Calu3 (cell line): ENCODE results near the gene MRPL17. TPM values are rescaled to one million over a fixed set of nuclear protein-coding genes. Genes with fewer than 3 reads are reported as not detected.

Experiments
- BruUV-seq: library from RNA; stranded (reverse); fragments of 400-500 nt; replicated peaks from 2 replicates; lab custom pipeline; 2021; lab: Mats Ljungman, UMichigan
- CTCF ChIA-PET: fragments of 300-600 bp; sonication (Branson Sonifier 250); formaldehyde crosslinking; loops from one replicate; lab custom pipeline; 2022; ENCODE audit warnings: antibody characterized with exemption; lab: Charles Lee
- DNase-seq: peaks from one replicate; pipeline ENCODE4 v3.0.0; 2022
- H3K27ac Mint-ChIP-seq: one replicate; pipeline ENCODE4 v1.8.0; 2022; ENCODE audit warnings: mixed read lengths; ENCODE audit not compliant: unreplicated experiment
- H3K27me3 Mint-ChIP-seq: one replicate; pipeline ENCODE4 v1.8.0; 2022; ENCODE audit warnings: mixed read lengths; ENCODE audit not compliant: unreplicated experiment
- H3K36me3 Mint-ChIP-seq: one replicate; pipeline ENCODE4 v1.8.0; 2022; ENCODE audit warnings: mild to moderate bottlenecking, moderate library complexity, mixed read lengths; ENCODE audit not compliant: insufficient read depth, unreplicated experiment
- H3K4me1 Mint-ChIP-seq: one replicate; pipeline ENCODE4 v1.8.0; 2022; ENCODE audit warnings: mild to moderate bottlenecking, low read depth, mixed read lengths; ENCODE audit not compliant: unreplicated experiment
- H3K4me3 Mint-ChIP-seq: one replicate; pipeline ENCODE4 v1.8.0; 2022; ENCODE audit warnings: mild to moderate bottlenecking, low read depth, moderate library complexity, mixed read lengths; ENCODE audit not compliant: unreplicated experiment
- H3K9me3 Mint-ChIP-seq: one replicate; pipeline ENCODE4 v1.8.0; 2022; ENCODE audit warnings: low read depth, mixed read lengths; ENCODE audit not compliant: unreplicated experiment
- intact Hi-C: fragments of 100-400 bp; cut with micrococcal nuclease; formaldehyde crosslinking; loops from one replicate; pipeline ENCODE4 v1.10.0; 2022; ENCODE audit not compliant: unreplicated experiment
- total RNA-seq: library from RNA; stranded (reverse); gene quantifications from 2 replicates; pipeline ENCODE4 v1.2.3, GENCODE V29; 2022
- TF ChIP-seq, protein P1 (sequence below): fragments of 200-600 bp; IDR thresholded peaks from one replicate; pipeline ENCODE4 v1.8.0; 2022; ENCODE audit warnings: antibody characterized with exemption; ENCODE audit not compliant: unreplicated experiment

The MRPL17 gene
- total RNA-seq, 1 experiment from 2014 or later, result 78.2 TPM

DNA sequence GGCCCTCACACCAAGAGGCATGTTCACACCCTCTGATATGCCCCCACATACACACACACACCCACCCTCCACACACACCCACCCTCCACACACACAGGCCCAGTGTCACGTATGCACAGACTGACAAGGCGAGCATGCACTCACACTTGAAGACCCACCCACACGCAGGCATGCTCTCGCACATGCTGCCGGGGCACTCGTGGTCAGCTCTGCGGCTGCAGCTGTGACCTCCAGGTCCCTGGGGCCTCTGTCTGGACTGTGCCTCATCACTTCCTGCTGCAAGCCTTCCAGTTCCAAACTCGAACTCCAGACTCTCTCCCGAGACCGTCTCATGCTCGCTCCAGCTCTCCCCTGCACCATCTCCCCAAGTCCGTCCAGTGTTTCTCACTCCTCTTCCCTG lies 37.1 kb downstream of the MRPL17 start:
- intact Hi-C loops, result no loop called here
- no peak for DNase-seq
- no peaks in the 10 kb centered on the region for H3K36me3 Mint-ChIP-seq
- H3K9me3 Mint-ChIP-seq, result no peaks in the 10 kb centered on the region
- no peak overlapping the region for H3K27ac Mint-ChIP-seq
- CTCF ChIA-PET, result no interaction called here
- TF ChIP-seq, protein P1, sequence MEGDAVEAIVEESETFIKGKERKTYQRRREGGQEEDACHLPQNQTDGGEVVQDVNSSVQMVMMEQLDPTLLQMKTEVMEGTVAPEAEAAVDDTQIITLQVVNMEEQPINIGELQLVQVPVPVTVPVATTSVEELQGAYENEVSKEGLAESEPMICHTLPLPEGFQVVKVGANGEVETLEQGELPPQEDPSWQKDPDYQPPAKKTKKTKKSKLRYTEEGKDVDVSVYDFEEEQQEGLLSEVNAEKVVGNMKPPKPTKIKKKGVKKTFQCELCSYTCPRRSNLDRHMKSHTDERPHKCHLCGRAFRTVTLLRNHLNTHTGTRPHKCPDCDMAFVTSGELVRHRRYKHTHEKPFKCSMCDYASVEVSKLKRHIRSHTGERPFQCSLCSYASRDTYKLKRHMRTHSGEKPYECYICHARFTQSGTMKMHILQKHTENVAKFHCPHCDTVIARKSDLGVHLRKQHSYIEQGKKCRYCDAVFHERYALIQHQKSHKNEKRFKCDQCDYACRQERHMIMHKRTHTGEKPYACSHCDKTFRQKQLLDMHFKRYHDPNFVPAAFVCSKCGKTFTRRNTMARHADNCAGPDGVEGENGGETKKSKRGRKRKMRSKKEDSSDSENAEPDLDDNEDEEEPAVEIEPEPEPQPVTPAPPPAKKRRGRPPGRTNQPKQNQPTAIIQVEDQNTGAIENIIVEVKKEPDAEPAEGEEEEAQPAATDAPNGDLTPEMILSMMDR, result no peak
- no peak overlapping the region for H3K4me3 Mint-ChIP-seq
- no TSS peak for BruUV-seq
- no peaks in the 10 kb centered on the region for H3K4me1 Mint-ChIP-seq
- H3K27me3 Mint-ChIP-seq, result no peaks in the 10 kb centered on the region

DNA sequence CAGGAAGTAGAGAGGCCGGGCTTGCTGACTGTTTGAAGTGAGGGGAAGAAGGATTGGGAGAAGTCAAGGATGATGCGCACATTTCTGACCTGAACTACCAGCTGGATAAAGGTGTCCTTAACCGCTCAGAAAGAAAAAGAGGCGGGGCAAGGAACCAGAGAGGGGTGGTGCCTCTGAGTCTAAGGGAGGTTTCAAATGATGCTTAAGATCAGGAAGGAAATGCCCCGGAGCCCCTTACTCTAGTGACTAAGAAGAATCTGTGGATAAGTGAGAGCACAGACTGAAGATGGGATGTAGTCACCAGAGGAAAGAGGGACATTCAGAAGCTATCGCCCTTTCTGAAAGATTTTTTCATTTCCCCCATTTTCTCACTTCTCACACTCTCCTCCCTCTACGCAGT lies 40.2 kb downstream of the MRPL17 start:
- Mint-ChIP-seq H3K4me1 (no peaks in the 10 kb centered on the region), H3K27me3 (peaks cover 12% of the 10 kb centered on the region), H3K9me3 (no peaks in the 10 kb centered on the region), H3K27ac (no peak overlapping the region), H3K4me3 (no peak overlapping the region), H3K36me3 (no peaks in the 10 kb centered on the region)
- CTCF ChIA-PET, result no interaction called here
- TF ChIP-seq, protein P1, result no peak
- BruUV-seq, result no TSS peak
- no peak for DNase-seq
- intact Hi-C loops, result no loop called here

DNA sequence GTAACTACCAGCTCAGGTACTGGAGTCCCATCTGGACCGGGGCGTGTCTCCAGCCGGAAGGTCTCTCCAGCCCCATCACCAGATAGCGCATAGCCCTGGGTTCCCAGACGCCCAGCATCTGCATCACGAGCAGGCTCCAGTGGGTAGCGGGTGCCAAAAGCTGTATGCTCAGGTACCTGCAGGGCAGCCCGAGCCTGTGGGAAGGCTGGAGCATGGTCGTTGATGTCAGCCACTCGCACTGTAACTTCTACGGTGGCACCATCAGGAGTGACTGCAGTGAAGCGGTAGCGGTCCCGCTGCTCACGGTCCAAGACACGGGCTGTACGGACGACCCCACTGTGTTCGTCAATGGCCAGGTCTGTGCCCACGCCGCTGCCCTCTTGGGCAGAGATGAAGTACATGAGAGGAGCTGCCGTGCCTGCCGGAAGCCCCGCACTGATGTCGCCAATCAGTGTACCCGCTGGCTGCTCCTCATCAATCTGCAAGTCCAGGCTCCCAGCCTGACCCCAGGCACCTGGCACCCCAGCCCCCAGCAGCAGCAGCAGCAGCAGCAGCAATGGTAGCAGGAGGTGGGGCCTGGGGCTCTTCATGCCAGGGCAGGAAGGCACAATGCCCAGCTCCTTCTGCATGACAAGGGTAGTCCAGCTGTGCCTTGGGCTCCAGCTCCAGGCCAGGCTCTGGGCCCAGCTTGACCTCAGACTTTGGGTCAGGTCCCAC lies 42.0 kb downstream of the MRPL17 start:
- no peak overlapping the region for H3K4me3 Mint-ChIP-seq
- CTCF ChIA-PET, result no interaction called here
- BruUV-seq, result no TSS peak
- H3K27ac Mint-ChIP-seq, result no peak overlapping the region
- no peaks in the 10 kb centered on the region for H3K9me3 Mint-ChIP-seq
- TF ChIP-seq, protein P1, result no peak
- no peak for DNase-seq
- no peaks in the 10 kb centered on the region for H3K36me3 Mint-ChIP-seq
- peaks cover 12% of the 10 kb centered on the region for H3K27me3 Mint-ChIP-seq
- H3K4me1 Mint-ChIP-seq, result no peaks in the 10 kb centered on the region
- intact Hi-C loops, result no loop called here

DNA sequence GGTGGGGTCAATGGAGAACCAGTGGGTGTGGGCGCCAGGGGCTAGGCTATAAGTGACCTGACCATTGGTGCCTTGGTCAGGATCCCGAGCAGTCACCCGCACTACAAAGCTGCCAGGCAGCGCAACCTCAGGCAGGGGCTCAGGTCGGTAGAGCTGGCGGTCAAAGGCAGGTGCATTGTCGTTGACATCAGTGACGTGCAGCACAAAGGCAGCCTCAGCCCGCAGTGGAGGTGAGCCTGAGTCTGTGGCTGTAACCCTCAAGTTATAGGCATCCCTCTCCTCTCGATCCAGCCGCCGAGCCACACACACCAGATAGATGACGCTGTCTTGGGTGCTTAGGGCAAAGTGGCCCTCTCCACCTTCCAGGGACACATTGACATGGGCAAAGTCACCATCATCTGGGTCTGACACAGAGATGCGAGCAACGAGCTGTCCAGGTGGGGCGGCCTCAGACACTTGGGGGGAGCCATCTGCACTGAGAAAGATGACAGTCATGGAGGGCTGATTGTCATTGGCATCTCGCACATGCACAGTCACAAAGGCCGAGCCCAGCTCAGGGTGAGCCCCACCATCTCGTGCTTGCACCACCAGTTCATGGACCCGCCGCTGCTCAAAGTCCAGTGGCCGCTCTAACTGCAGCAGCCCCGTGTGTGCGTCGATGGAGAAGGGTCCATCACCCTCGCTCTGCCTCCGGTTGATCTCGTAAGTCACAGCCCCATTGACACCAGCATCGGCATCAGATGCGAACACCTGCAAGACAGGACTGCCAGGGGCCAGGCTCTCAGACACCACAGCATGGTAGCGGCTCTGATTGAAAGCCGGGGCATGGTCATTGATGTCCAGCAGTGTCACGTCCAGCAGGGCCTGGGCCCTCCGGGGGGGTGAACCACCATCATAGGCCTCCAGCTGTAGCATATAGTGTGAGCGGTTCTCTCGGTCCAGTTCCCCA lies 42.8 kb downstream of the MRPL17 start:
- H3K9me3 Mint-ChIP-seq, result no peaks in the 10 kb centered on the region
- H3K4me1 Mint-ChIP-seq, result no peaks in the 10 kb centered on the region
- CTCF ChIA-PET, result no interaction called here
- no peak overlapping the region for H3K4me3 Mint-ChIP-seq
- H3K27me3 Mint-ChIP-seq, result peaks cover 12% of the 10 kb centered on the region
- no peak overlapping the region for H3K27ac Mint-ChIP-seq
- intact Hi-C loops, result no loop called here
- no TSS peak for BruUV-seq
- H3K36me3 Mint-ChIP-seq, result no peaks in the 10 kb centered on the region
- TF ChIP-seq, protein P1, result no peak
- no peak for DNase-seq
